Measurements from ENCODE around the gene THSD7A. TPM values are rescaled to one million over a fixed set of nuclear protein-coding genes. Genes with fewer than 3 reads are reported as not detected.

Gene THSD7A
- total RNA-seq, 1 donor from 2014 or later, result 0.28 TPM

DNA sequence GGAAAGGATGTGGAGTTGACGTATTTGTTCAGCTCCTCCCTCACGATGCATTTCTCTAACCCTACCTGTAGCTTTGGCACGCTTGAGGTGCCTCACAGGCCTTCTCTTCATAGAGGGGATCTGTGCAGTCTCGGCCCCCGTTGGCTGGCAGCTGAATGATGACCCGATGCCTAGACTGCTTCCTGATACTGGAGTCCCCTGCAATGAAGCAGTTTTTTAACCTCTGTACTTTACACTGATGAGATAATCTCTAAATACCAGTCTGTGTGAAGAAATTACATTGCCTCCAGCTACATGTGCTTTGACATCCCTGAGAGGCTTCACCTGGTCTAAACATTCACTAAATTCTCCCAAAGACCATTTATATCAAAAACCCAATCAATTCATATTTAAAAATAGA lies 370.1 kb downstream of the THSD7A start:
- no peak for DNase-seq (ENCODE audit: low spot score)
- Mint-ChIP-seq H3K36me3 (no peaks in the 10 kb centered on the region), H3K27me3 (ENCODE audit: insufficient read depth, low read depth) (no peaks in the 10 kb centered on the region), H3K4me1 (peaks cover 7% of the 10 kb centered on the region), H3K27ac (no peak overlapping the region), H3K9me3 (no peaks in the 10 kb centered on the region), H3K4me3 (no peak overlapping the region)
- no peaks in the 10 kb centered on the region for H3F3A ChIP-seq (ENCODE audit: low read depth)
- no peak overlapping the region for H3K27ac ChIP-seq
- no peaks in the 10 kb centered on the region for H3K27me3 ChIP-seq
- TF ChIP-seq EZH2phosphoT487 (IDR thresholded peaks at IDR 0.05) (no peak), EZH2 (IDR thresholded peaks at IDR 0.05) (no peak), CTCF (IDR thresholded peaks at IDR 0.05) (no peak)
- no peaks in the 10 kb centered on the region for H3K79me2 ChIP-seq (ENCODE audit: low read depth)
- no peaks in the 10 kb centered on the region for H4K20me1 ChIP-seq (ENCODE audit: low read depth)
- H3K36me3 ChIP-seq, result no peaks in the 10 kb centered on the region
- no peak overlapping the region for H3K4me3 ChIP-seq
- H3K9me3 ChIP-seq (ENCODE audit: low read depth), result no peaks in the 10 kb centered on the region
- peak overlapping the region; percentile 91 for H2AFZ ChIP-seq (replicated peaks)
- no peak overlapping the region for H3K4me2 ChIP-seq
- H3K9ac ChIP-seq, result no peak overlapping the region
- peaks cover 32% of the 10 kb centered on the region for H3K4me1 ChIP-seq

GRCh38 chr7:11458736-11459483 lies 373.1 kb downstream of the THSD7A start:
- TF ChIP-seq EZH2 (IDR thresholded peaks at IDR 0.05), result no peak
- no peak for TF ChIP-seq CTCF (IDR thresholded peaks at IDR 0.05)
- TF ChIP-seq EZH2phosphoT487 (IDR thresholded peaks at IDR 0.05), result no peak
- Histone ChIP-seq H3K36me3 (no peaks in the 10 kb centered on the region), H4K20me1 (ENCODE audit: low read depth) (no peaks in the 10 kb centered on the region), H3K27ac (no peak overlapping the region), H3K9ac (no peak overlapping the region), H3F3A (ENCODE audit: low read depth) (no peaks in the 10 kb centered on the region), H3K4me2 (no peak overlapping the region), H3K9me3 (ENCODE audit: low read depth) (no peaks in the 10 kb centered on the region), H3K4me3 (no peak overlapping the region), H3K4me1 (peaks cover 5% of the 10 kb centered on the region), H3K79me2 (ENCODE audit: low read depth) (no peaks in the 10 kb centered on the region), H2AFZ (replicated peaks) (no peak overlapping the region), H3K27me3 (no peaks in the 10 kb centered on the region)
- H3K4me3 Mint-ChIP-seq, result no peak overlapping the region
- no peaks in the 10 kb centered on the region for H3K9me3 Mint-ChIP-seq
- no peak for DNase-seq (ENCODE audit: low spot score)
- H3K27me3 Mint-ChIP-seq (ENCODE audit: insufficient read depth, low read depth), result no peaks in the 10 kb centered on the region
- H3K4me1 Mint-ChIP-seq, result peaks cover 7% of the 10 kb centered on the region
- H3K27ac Mint-ChIP-seq, result no peak overlapping the region
- H3K36me3 Mint-ChIP-seq, result no peaks in the 10 kb centered on the region

DNA sequence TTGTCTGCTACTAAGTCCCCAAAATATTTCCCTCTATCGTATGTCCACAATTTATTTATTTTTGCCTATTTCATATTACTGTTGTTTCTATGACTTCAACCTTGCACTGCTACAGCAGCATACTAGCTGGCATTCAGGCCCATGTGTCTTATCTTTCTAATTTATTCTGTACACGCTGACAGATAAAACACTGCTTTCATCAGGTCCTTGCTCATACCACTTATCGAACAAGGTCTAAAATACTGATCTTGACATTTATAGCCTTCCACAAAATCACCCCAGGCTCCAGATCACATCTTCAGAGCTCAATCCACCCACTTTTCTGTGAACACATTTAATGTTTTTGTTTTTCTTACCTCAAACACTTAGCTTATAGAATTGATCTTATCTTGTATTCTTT lies 374.6 kb downstream of the THSD7A start:
- H3K27me3 ChIP-seq, result no peaks in the 10 kb centered on the region
- TF ChIP-seq EZH2 (IDR thresholded peaks at IDR 0.05), result no peak
- no peak overlapping the region for H3K4me3 ChIP-seq
- H3K4me2 ChIP-seq, result no peak overlapping the region
- Mint-ChIP-seq H3K27ac (no peak overlapping the region), H3K36me3 (no peaks in the 10 kb centered on the region), H3K4me3 (no peak overlapping the region), H3K4me1 (peaks cover 7% of the 10 kb centered on the region), H3K9me3 (no peaks in the 10 kb centered on the region), H3K27me3 (ENCODE audit: insufficient read depth, low read depth) (no peaks in the 10 kb centered on the region)
- no peak for DNase-seq (ENCODE audit: low spot score)
- no peaks in the 10 kb centered on the region for H3K36me3 ChIP-seq
- no peaks in the 10 kb centered on the region for H3K79me2 ChIP-seq (ENCODE audit: low read depth)
- H4K20me1 ChIP-seq (ENCODE audit: low read depth), result no peaks in the 10 kb centered on the region
- no peaks in the 10 kb centered on the region for H3K9me3 ChIP-seq (ENCODE audit: low read depth)
- H3K4me1 ChIP-seq, result no peaks in the 10 kb centered on the region
- no peak overlapping the region for H2AFZ ChIP-seq (replicated peaks)
- H3K27ac ChIP-seq, result no peak overlapping the region
- no peak overlapping the region for H3K9ac ChIP-seq
- no peaks in the 10 kb centered on the region for H3F3A ChIP-seq (ENCODE audit: low read depth)

DNA sequence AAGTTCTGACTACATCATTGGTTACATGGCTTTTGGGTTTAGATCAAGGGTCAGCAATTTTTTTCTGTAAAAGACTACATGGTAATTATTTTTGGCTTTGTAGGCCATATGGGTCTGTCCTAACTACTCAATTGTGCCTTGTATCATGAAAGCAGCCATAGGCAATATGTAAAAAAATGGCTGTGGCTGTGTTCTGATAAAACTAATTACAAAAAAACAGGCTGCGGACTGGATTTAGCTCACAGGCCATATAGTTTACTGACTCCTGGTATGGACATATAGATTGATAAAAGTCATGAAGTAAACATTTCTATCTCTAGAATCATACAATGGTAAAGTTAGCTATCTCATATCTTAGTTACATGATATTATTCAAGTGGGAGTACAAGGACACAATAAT lies 375.4 kb downstream of the THSD7A start:
- Histone ChIP-seq H3K27ac (no peak overlapping the region), H3K36me3 (no peaks in the 10 kb centered on the region), H3K9ac (no peak overlapping the region), H4K20me1 (ENCODE audit: low read depth) (no peaks in the 10 kb centered on the region), H3K9me3 (ENCODE audit: low read depth) (no peaks in the 10 kb centered on the region), H3F3A (ENCODE audit: low read depth) (no peaks in the 10 kb centered on the region), H3K4me1 (no peaks in the 10 kb centered on the region), H3K4me2 (no peak overlapping the region), H3K27me3 (no peaks in the 10 kb centered on the region), H3K4me3 (no peak overlapping the region), H3K79me2 (ENCODE audit: low read depth) (no peaks in the 10 kb centered on the region), H2AFZ (replicated peaks) (no peak overlapping the region)
- peaks cover 7% of the 10 kb centered on the region for H3K4me1 Mint-ChIP-seq
- no peak for TF ChIP-seq EZH2phosphoT487 (IDR thresholded peaks at IDR 0.05)
- TF ChIP-seq EZH2 (IDR thresholded peaks at IDR 0.05), result no peak
- no peak for TF ChIP-seq CTCF (IDR thresholded peaks at IDR 0.05)
- H3K27me3 Mint-ChIP-seq (ENCODE audit: insufficient read depth, low read depth), result no peaks in the 10 kb centered on the region
- H3K9me3 Mint-ChIP-seq, result no peaks in the 10 kb centered on the region
- no peaks in the 10 kb centered on the region for H3K36me3 Mint-ChIP-seq
- DNase-seq (ENCODE audit: low spot score), result no peak
- no peak overlapping the region for H3K27ac Mint-ChIP-seq
- no peak overlapping the region for H3K4me3 Mint-ChIP-seq

Measured in neural progenitor cell (in vitro differentiated cells).